ENCODE results near the gene IL17REL. TPM values are rescaled to one million over a fixed set of nuclear protein-coding genes. Genes with fewer than 3 reads are reported as not detected.

Gene IL17REL
- total RNA-seq, 2 donors from 2014 or later = 0.68 TPM; not detected in 1

DNA sequence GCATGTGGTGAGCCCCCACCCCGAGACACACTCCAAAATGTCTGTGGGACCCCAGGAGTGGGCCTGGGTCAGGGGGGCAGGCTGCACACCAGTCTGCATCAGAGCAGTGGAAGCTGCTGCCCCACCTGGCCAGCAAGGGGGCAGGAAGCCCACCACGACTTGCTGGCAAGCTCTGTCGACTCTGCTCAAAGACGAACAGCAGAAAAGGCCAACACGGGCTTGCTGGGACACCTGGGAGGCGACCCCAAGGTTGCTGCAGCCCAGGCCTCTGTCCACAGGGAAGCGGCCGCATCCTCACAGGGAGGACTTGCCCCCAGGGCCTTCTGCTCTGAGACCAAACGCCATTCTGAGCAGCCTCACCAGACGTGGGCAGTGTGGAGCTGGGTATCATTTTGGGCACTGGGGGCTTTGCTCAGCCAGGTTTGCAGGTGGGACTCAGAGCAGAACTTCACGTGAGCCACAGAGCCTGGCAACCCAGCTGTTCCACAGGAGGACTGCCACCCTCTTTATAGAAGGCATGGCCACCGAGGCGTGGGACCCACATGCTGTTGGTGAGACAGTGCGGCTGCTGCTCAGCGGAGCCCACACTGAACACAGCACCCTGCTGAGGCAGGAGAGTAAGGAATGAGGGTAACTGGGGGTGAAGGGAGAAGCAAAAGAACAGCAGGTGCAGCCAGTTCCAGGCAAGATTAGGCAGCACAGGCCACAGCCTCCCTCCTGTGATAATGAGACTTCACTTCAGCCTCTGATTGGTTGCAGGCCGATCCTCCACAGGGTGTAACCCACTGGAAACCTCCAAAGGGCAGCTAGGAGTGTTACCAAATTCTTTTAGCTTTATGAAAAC, 11.0 kb downstream of the IL17REL start:
- no peaks in the 10 kb centered on the region for H3K36me3 ChIP-seq
- 91% methylated on average over 16 of the region's 16 CpGs for WGBS
- TF ChIP-seq, protein P1, sequence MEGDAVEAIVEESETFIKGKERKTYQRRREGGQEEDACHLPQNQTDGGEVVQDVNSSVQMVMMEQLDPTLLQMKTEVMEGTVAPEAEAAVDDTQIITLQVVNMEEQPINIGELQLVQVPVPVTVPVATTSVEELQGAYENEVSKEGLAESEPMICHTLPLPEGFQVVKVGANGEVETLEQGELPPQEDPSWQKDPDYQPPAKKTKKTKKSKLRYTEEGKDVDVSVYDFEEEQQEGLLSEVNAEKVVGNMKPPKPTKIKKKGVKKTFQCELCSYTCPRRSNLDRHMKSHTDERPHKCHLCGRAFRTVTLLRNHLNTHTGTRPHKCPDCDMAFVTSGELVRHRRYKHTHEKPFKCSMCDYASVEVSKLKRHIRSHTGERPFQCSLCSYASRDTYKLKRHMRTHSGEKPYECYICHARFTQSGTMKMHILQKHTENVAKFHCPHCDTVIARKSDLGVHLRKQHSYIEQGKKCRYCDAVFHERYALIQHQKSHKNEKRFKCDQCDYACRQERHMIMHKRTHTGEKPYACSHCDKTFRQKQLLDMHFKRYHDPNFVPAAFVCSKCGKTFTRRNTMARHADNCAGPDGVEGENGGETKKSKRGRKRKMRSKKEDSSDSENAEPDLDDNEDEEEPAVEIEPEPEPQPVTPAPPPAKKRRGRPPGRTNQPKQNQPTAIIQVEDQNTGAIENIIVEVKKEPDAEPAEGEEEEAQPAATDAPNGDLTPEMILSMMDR (IDR thresholded peaks at IDR 0.05) = no peak
- TF ChIP-seq POLR2A (IDR thresholded peaks at IDR 0.05) (no peak), POLR2AphosphoS5 (IDR thresholded peaks at IDR 0.05) (no peak)
- no peaks in the 10 kb centered on the region for H3K27me3 ChIP-seq (replicated peaks; ENCODE audit: insufficient read depth)
- no peak overlapping the region for H3K27ac ChIP-seq
- intact Hi-C loops (cut with DNase I) = no loop called here
- H3K9me3 ChIP-seq = no peaks in the 10 kb centered on the region
- no peak overlapping the region for H3K4me3 ChIP-seq
- H3K4me1 ChIP-seq (replicated peaks) = peaks cover 2% of the 10 kb centered on the region
- no peak for DNase-seq (ENCODE audit: low spot score)

DNA sequence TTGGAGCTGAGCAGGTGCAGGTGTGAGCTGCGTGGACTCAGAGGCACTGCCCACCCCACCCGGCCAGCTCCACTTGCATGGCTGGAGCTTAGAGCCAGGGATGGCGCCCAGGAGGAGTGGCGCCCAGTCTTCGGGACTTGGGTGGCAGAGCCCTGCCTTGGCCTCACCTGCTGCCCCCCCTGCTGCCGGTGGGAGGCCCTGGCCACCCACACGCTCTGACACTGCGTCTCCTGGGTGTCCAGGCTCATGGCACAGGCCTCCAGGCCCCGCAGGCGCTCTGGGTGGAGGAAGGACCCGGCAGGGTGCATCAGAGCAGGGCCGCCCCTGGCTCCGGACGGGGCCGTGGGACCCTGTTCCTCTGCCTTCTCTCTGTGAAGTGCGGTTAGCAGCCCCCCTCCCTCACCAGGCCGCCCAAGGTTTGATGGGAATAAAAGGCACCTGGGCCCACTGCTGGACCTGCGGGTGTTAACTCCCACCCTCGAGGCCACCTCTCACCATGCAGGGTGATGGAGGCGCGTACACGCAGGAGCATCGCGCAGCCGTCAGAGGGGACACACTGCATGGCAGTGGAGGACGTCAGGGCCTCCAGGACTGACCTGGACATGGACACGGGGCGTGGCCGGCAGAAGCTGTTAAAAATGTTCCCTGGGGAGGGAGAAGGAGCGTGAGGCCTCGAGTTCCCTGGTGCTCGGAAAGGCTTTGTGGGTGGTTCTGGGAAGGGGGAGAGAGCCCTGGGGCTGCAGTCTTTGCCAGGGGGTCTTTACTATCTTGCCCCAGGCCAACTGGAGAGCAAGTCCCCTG, 11.8 kb downstream of the IL17REL start:
- H3K4me1 ChIP-seq (replicated peaks) = no peaks in the 10 kb centered on the region
- intact Hi-C loops (cut with DNase I) = no loop called here
- no peak for DNase-seq (ENCODE audit: low spot score)
- no peak overlapping the region for H3K27ac ChIP-seq
- H3K36me3 ChIP-seq = no peaks in the 10 kb centered on the region
- H3K4me3 ChIP-seq = no peak overlapping the region
- no peaks in the 10 kb centered on the region for H3K27me3 ChIP-seq (replicated peaks; ENCODE audit: insufficient read depth)
- H3K9me3 ChIP-seq = no peaks in the 10 kb centered on the region
- 90% methylated on average over 30 of the region's 32 CpGs for WGBS
- TF ChIP-seq POLR2AphosphoS5 (IDR thresholded peaks at IDR 0.05) = no peak
- TF ChIP-seq POLR2A (IDR thresholded peaks at IDR 0.05) = no peak
- TF ChIP-seq, protein P1 (IDR thresholded peaks at IDR 0.05) = no peak

DNA sequence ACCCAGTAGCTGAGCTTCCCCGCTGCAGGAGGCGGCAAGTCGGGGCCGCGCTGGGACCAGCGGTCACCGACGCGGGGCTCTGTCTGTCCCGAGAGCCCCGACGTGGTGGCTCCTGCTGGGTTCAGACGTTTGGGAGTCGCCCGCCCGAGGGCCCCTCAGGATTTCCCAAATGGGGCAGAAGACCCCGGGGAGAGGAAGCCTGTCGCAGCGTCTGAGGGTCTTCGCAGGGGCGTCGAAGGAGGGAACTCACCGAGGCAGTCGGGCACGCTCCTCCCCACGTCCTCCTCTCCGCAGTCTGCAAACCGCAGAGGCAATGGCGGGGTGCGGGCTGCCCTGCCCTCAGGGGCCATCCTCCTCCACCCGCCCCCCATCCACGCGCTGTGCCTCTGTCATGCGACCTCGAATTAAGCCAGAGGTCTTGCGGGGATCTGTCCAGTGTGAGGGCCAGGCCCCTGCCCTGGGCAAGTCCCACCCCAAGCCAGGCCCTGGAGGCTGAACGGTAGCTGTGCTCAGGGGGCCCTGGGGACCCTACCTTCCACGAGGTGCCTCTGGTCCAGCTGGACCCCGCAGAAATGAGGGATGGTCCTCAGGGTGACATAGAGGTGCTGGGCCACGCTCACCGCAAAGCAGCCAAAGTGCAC, 12.5 kb downstream of the IL17REL start:
- Histone ChIP-seq H3K4me1 (replicated peaks) (no peaks in the 10 kb centered on the region), H3K9me3 (no peaks in the 10 kb centered on the region), H3K36me3 (no peaks in the 10 kb centered on the region), H3K27me3 (replicated peaks; ENCODE audit: insufficient read depth) (no peaks in the 10 kb centered on the region), H3K4me3 (no peak overlapping the region), H3K27ac (no peak overlapping the region)
- WGBS = 50% methylated on average over 24 of the region's 41 CpGs
- TF ChIP-seq POLR2AphosphoS5 (IDR thresholded peaks at IDR 0.05) (no peak), POLR2A (IDR thresholded peaks at IDR 0.05) (no peak)
- TF ChIP-seq, protein P1 (IDR thresholded peaks at IDR 0.05) = no peak
- intact Hi-C loops (cut with DNase I) = no loop called here
- DNase-seq (ENCODE audit: low spot score) = no peak

- WGBS = 20% methylated on average over 36 of the region's 70 CpGs
- H3K4me3 ChIP-seq = no peak overlapping the region
- intact Hi-C loops (cut with DNase I) = no loop called here
- no peak for DNase-seq (ENCODE audit: low spot score)
- H3K9me3 ChIP-seq = no peaks in the 10 kb centered on the region
- H3K36me3 ChIP-seq = no peaks in the 10 kb centered on the region
- no peaks in the 10 kb centered on the region for H3K27me3 ChIP-seq (replicated peaks; ENCODE audit: insufficient read depth)
- no peak for TF ChIP-seq POLR2A (IDR thresholded peaks at IDR 0.05)
- TF ChIP-seq POLR2AphosphoS5 (IDR thresholded peaks at IDR 0.05) = no peak
- TF ChIP-seq, protein P1 (IDR thresholded peaks at IDR 0.05) = no peak
- H3K27ac ChIP-seq = no peak overlapping the region
- H3K4me1 ChIP-seq (replicated peaks) = no peaks in the 10 kb centered on the region
Measured at GRCh38 chr22:49999063-49999945, 13.3 kb downstream of the IL17REL start.
